ENCODE measurements around the gene TMEM185A. TPM values are rescaled to one million over a fixed set of nuclear protein-coding genes. Genes with fewer than 3 reads are reported as not detected.
"Not testable (repeated sequence)": the region's sequence is repeated elsewhere in the genome, so short reads cannot be mapped to it uniquely, and the experiment has no call there.

The TMEM185A gene
- total RNA-seq, 1 donor from 2014 or later = 31.5 TPM

DNA sequence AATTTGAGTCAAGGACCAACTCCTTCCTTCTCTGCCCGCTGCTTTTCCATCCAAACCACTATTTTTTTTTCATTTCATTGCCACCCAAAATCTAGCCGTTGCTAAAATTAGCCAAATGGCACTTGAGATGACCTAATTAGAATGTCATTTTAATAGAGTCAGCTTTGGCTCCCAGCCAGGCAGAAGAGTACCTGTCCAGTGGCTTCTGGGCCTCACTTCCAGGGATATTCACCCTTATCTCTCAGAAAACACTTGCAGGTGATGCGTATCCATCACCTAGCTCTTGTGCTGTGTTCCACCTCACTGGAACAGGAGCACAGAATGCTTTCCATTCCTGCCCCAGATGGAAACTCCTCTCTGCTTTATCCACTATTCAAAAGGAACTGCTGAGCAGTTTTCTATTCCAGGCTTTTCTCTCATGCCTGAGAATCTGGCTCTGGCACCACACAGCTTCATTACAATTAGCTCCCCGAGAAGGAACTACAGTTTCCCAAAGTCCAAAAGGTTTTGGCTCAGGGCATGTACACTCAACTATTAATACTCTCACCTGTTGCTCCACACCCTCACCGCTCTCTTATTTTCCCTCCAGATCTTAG lies 62.8 kb downstream of the TMEM185A start:
- intact Hi-C loops (cut with DNase I) = no loop called here
- DNase-seq (ENCODE audit: low spot score) = no peak
- ATAC-seq = no peak

DNA sequence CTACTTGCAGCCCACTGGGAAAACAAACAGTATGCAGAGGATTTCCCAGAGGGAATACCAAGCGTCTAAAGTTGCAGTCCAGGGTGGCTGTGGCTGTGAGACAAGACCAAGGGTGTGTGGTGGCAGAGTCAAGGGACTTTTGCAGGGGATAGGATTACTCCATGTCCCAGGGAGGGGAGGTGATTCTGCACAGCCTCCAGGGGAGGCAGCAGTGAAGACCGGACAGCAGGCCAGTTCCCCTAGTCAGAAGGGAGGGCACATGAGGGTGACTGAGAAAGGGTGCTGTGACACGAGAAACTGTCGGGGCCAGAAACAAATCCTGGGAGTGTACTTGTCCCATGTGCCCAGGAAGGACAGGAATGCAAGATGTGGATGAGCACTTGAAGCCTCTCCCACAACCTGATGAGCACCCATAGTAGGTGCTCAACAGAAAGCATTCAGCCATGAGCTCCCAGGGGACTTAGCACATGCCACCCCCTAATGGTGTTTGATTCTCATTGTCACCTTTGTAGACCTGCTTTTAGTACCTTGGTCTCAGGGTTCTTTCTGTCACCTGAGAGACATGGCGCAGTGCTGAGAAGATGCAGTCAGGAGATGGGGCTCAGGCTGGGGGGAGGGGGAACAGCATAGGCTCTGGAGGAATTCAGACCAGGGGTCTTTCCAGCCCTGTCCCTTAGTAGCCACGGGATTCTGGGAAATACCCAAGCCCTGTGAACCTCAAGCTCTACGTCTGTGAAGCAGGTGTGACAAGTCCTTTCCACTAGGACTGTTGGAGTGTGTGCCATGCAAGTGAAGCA lies 63.8 kb downstream of the TMEM185A start:
- intact Hi-C loops (cut with DNase I) = no loop called here
- DNase-seq (ENCODE audit: low spot score) (no peak), ATAC-seq (no peak)

DNA sequence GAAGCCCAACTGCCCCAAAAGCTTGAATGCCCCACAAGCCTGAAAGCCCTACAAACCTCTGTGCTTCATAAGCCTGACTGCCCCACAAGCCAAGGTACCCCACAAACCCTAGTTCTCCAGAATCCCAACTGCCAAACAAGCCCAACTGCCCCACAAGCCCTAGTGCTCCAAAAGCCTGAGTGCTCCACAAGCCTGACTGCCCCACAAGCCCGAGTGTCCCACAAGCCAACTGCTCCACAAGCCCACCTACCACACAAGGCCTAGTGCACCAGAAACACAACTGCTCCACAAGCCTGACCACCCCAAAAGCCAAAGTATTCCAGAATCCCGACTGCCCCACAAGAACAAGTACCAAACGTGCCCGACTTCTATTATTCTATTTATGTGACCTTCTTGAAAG lies 68.2 kb downstream of the TMEM185A start:
- ATAC-seq = no peak
- DNase-seq (ENCODE audit: low spot score) = no peak
- intact Hi-C loops (cut with DNase I) = no loop called here

DNA sequence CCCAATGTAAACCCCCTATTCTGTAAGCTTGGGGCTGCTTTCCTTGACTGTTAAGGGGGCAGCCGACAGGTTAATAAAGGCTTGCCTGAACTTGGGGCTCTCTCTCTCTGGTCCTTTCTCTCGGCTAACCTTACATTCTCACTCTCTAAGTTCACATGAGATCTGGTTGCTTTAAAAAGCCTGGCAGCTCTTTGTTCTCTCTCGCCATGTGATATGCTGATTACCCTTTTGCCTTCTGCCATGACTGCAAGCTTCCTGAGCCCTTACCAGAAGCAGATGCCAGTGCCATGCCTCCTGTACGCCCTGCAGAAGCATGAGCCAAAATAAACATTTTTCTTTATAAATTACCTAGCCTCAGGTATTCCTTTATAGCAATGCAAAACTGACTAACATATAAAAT lies 76.3 kb downstream of the TMEM185A start:
- ATAC-seq; intact Hi-C loops (cut with DNase I); DNase-seq (ENCODE audit: low spot score): not testable (repeated sequence)

DNA sequence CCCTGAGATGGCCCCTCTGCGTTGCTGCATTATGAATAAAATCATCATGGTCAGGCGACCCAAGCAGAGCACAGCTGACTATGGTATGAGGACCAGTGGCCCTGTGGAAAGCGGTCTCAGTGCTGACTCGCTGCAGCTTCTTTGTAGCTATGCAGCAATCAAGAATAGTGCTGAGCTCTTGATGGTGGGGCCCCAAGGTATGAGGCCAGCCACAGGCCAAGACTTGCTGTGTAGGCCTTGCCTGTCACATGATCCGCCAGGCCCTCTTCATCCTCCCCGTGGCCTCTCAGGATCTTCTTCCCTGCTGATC lies 79.7 kb downstream of the TMEM185A start:
- DNase-seq (ENCODE audit: low spot score); ATAC-seq; intact Hi-C loops (cut with DNase I): not testable (repeated sequence)

DNA sequence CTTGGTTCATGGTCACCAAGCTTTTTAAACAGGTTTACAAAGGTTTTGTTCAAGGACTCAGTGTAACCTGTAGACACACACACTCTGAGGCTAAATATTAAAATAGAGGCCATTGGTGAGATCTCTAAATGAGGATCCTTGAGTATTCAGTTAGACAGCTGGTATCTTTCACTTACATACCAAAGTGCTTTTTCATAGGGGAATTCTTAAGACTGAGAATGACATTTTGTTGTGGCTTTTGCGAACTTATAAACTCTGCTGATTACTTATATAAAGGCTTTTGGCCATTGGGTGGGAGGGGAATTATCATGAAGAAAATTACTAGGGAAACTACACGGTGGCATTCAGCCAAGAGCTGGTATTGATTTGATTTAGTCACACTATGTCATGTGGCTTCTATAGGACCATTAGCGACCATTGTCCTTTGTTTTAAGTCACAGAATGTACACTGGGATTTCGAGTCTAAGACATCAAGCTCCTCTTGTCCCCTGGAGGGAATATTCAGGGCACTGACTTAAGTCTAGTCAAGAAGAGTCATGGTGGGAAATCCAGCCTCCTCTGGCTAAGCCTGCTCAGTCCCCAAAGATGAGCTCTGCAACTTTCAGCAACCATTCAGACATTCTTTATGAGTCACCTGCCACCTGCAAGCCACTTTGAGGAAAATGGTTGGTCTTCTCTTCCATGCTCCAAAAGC lies 80.2 kb downstream of the TMEM185A start:
- ATAC-seq; intact Hi-C loops (cut with DNase I); DNase-seq (ENCODE audit: low spot score): not testable (repeated sequence)

DNA sequence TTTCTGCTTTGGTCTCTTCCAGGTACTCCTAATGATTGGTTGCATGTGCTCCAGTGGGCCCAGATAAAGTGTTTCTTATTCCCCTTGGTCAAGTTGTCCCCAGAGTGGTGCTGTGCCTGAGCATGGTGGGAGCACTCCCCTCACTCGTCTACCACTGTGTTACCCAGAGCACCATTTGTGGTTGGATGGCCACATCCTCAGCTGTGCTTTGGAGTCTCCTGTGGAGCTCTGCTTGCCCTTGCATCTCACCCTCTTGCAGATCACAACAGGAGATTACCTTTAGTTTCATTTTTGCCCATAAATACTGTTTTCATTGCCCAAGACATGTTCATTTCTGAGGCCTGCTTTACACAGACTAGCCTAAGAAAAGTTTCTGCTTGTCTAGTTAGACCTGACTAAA lies 81.1 kb downstream of the TMEM185A start:
- ATAC-seq; DNase-seq (ENCODE audit: low spot score); intact Hi-C loops (cut with DNase I): not testable (repeated sequence)

DNA sequence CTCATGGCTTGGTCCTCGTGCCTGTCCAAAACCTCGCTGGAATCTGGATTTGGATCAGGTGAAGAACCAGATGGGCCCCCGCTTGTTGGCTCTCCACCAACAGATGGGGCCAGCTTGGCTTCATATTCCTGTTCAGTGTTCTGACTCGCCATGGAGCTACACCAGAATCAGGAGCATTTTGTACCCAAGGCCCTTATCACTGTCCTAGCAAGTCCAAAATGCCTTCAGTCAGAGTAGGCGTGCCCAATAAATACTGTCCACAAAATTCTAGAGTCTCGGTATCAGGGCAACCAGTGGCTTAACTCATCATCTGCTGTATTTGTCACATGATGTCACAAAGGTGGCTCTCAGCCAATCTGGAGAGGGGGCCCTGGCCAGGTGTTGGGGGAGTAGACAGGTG lies 81.9 kb downstream of the TMEM185A start, which contains the start of gene HSFX3:
Gene HSFX3, minus strand, starts transcription at position 224 of the 400 bp plus-strand sequence. Its CDS starts 72 bp downstream, at position 152.
- DNase-seq (ENCODE audit: low spot score); intact Hi-C loops (cut with DNase I); ATAC-seq: not testable (repeated sequence)

DNA sequence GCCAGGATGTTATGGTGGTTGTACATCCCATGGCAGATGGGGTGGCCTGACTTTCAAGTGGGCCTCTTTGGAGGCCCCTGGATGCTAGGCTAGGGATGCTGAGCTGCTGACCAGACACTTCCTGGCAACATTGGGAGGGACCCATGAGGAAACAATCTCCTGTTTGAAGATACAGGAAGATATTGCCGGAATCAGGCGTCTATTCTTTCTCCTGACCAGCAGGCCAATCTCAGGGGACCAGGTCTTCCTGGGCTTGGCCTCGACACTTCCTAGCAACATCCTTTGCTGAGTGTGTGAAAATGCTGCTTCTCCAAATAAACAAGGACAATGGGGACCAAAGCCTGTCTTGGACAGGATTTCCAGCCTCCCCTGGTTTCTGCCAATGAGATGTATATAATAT lies 83.8 kb downstream of the TMEM185A start:
- DNase-seq (ENCODE audit: low spot score); intact Hi-C loops (cut with DNase I); ATAC-seq: not testable (repeated sequence)

DNA sequence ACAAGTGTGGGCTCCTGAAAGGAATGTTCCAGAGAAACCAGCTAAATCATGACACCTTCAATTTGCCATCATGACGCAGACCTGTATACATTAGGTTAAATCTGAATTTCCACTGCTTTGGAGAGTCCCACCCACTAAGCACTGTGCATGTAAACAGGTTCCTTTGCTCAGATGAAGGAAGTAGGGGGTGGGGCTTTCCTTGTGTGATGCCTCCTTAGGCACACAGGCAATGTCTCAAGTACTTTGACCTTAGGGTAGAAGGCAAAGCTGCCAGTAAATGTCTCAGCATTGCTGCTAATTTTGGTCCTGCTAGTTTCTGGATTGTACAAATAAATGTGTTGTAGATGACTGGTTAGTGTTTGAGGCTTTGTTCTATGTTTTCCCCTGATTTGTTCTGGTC lies 84.6 kb downstream of the TMEM185A start:
- DNase-seq (ENCODE audit: low spot score); intact Hi-C loops (cut with DNase I); ATAC-seq: not testable (repeated sequence)

Other genes with a start within 250 kb of the TMEM185A start
- gene IDS, start 126.5 kb downstream of the TMEM185A start, total RNA-seq = 111 TPM
- 18.9 TPM for gene EOLA1, start 90.8 kb downstream of the TMEM185A start, total RNA-seq
- not detected for gene HSFX3, start 81.9 kb downstream of the TMEM185A start, total RNA-seq
- not detected for gene MAGEA9B, start 44.3 kb downstream of the TMEM185A start, total RNA-seq
- 0.71 TPM for gene HSFX2, start 36.5 kb downstream of the TMEM185A start, total RNA-seq
- gene MAGEA11, start 80.3 kb upstream of the TMEM185A start, total RNA-seq = not detected
- 2.9 TPM for gene HSFX1, start 142.3 kb upstream of the TMEM185A start, total RNA-seq
- not detected for gene MAGEA9, start 150.1 kb upstream of the TMEM185A start, total RNA-seq
- gene MAGEA8, start 249.4 kb upstream of the TMEM185A start, total RNA-seq = not detected

All from sciatic nerve (tissue), 2 donors.